K562 (cell line): ENCODE results near the gene WDR31.

Experiments
- KAT7 ChIP-seq: sonication (generic); formaldehyde crosslinking; IDR thresholded peaks from 2 replicates; pipeline ENCODE4 v1.8.0; 2022; ENCODE audit warnings: missing genetic modification reagents, mild to moderate bottlenecking, borderline replicate concordance
- TCF7L2 ChIP-seq: fragments of 150-350 bp; IDR thresholded peaks from 2 replicates; pipeline ENCODE4 v1.6.1; 2016; ENCODE audit warnings: low read depth, mild to moderate bottlenecking, low read length, moderate library complexity

DNA sequence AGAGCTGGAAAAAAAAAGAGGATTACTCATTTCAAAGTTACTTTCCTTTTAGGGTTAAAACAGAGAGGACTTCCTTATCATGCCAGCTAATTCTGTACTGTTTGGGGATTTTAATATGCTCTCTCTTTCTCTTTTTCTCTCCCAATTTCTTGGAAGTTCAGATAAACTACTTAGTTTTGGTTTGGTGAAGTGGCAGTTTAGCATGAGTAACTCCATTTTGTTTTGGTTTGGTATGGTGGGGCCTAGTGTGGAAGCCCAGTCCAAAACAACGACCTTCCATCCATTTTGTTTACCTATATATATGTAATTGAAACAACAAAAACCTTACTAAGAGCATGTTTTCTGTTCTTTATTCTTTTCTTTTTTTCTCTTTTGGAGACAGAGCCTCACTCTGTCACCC, 5.6 kb upstream of the WDR31 start:
- TF ChIP-seq TCF7L2 = no peak
- TF ChIP-seq KAT7 (CRISPR knock-in tag) = no peak
